ENCODE results near the gene MIOS.

DNA sequence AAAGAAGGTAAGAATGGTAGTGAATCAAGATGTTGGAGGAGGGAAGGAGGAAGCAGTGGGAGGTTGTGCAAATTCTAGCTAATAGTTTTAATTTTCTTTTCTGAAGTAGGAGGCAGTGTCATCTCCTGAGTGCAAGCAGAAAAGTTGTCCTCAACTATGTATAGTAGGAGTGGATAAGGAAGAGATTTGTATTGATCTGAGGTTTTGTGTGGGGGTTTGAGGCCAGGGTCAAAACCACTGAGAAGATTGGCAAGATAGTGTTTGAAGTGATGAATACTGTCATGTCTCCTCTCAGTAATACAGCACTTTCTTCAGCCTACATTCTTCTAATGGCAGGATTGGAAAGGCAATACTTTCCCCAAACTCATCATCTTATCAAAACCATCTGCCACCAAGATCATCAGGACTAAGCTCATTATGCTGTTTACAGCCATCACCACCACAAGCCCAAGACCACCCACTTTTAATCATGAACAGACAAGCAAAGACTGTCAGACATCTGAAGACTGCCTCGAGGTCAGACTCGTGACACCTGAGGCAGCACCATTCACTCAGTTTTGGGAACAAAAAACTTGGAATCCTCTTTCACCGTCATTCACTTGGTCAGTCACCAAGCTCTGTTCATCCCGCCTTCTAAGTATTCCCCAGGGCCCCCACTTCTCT, 1.5 kb upstream of the MIOS start:
- no peak for TF ChIP-seq POLR2A (IDR thresholded peaks at IDR 0.05; ENCODE audit: low read length)
- TF ChIP-seq KDM1A (IDR thresholded peaks at IDR 0.05; ENCODE audit: low read depth) = no peak
- no peak for TF ChIP-seq RAD21 (conservative IDR thresholded peaks at IDR 0.05 in 1 of 2, IDR thresholded peaks at IDR 0.05 in 1 of 2)
- no peak for TF ChIP-seq HOXA7 (CRISPR knock-in tag; IDR thresholded peaks at IDR 0.05)
- TF ChIP-seq, protein P1, sequence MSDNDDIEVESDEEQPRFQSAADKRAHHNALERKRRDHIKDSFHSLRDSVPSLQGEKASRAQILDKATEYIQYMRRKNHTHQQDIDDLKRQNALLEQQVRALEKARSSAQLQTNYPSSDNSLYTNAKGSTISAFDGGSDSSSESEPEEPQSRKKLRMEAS (IDR thresholded peaks at IDR 0.05) = no peak
- TF ChIP-seq RCOR1 (IDR thresholded peaks at IDR 0.05; ENCODE audit: low read depth, low read length) = no peak
- TF ChIP-seq, protein P2, sequence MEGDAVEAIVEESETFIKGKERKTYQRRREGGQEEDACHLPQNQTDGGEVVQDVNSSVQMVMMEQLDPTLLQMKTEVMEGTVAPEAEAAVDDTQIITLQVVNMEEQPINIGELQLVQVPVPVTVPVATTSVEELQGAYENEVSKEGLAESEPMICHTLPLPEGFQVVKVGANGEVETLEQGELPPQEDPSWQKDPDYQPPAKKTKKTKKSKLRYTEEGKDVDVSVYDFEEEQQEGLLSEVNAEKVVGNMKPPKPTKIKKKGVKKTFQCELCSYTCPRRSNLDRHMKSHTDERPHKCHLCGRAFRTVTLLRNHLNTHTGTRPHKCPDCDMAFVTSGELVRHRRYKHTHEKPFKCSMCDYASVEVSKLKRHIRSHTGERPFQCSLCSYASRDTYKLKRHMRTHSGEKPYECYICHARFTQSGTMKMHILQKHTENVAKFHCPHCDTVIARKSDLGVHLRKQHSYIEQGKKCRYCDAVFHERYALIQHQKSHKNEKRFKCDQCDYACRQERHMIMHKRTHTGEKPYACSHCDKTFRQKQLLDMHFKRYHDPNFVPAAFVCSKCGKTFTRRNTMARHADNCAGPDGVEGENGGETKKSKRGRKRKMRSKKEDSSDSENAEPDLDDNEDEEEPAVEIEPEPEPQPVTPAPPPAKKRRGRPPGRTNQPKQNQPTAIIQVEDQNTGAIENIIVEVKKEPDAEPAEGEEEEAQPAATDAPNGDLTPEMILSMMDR (IDR thresholded peaks at IDR 0.05) = no peak
- TF ChIP-seq EP300 (IDR thresholded peaks at IDR 0.05) = no peak
- no peak for TF ChIP-seq NPAS2 (CRISPR knock-in tag; IDR thresholded peaks at IDR 0.05; ENCODE audit: borderline replicate concordance)
- no peak for TF ChIP-seq RFX5 (IDR thresholded peaks at IDR 0.05)
- TF ChIP-seq ZFP36 (IDR thresholded peaks at IDR 0.05; ENCODE audit: borderline replicate concordance, partially characterized antibody) = no peak
- TF ChIP-seq, protein P3, sequence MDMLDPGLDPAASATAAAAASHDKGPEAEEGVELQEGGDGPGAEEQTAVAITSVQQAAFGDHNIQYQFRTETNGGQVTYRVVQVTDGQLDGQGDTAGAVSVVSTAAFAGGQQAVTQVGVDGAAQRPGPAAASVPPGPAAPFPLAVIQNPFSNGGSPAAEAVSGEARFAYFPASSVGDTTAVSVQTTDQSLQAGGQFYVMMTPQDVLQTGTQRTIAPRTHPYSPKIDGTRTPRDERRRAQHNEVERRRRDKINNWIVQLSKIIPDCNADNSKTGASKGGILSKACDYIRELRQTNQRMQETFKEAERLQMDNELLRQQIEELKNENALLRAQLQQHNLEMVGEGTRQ (IDR thresholded peaks at IDR 0.05) = no peak

Measured in A549 (cell line).